GM18499 (cell line): ENCODE measurements around the gene PTGFRN.
"Not testable (repeated sequence)": the region's sequence is repeated elsewhere in the genome, so short reads cannot be mapped to it uniquely, and the experiment has no call there.

Experiments
- ATAC-seq: cut with Tn5 transposase; IDR thresholded peaks from one replicate; pipeline ENCODE4 v1.9.1; 2021; ENCODE audit warnings: moderate number of reproducible peaks; ENCODE audit not compliant: insufficient read depth, unreplicated experiment

Gene PTGFRN

GRCh38 chr1:116958977-116959376, 49.3 kb downstream of the PTGFRN start:
- no peak for ATAC-seq

- no peak for ATAC-seq
These were observed 51.9 kb downstream of the PTGFRN start for GRCh38 chr1:116961606-116962005.

DNA sequence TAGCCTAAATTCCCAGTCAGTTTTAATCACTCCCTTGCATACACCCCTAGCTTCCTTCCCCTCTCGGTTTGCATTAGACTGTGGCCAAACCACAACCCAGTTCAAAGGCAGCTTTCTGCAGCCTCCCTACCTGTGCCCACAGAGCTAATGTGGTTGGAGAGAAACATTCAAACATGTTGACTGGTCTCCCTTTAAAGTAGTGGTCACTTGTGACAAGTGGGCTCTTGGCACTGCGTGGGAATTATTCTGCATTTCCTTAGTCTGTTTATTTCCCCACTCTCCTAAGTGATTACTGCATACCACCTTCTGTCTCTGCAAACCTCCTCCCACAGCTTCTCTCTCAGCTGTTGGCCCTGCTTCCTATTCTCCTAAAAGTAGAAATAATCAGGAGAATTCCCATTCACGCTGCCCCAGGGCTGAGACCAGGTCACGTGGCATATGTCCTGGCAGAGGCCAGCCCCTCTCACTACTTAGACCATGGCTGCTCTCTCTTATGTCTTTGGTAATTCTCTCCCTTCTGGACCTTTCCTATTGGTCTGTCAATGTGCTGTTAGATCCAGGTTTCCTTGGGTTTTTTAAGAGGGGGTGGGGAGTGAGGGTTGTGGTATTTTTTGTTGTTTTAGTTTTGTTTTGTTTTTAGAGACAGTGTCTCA, 53.4 kb downstream of the PTGFRN start:
- no peak for ATAC-seq

- ATAC-seq, result no peak
These were observed 57.1 kb downstream of the PTGFRN start for GRCh38 chr1:116966791-116967190.

GRCh38 chr1:116968724-116969123, 59.0 kb downstream of the PTGFRN start:
- ATAC-seq, result no peak

DNA sequence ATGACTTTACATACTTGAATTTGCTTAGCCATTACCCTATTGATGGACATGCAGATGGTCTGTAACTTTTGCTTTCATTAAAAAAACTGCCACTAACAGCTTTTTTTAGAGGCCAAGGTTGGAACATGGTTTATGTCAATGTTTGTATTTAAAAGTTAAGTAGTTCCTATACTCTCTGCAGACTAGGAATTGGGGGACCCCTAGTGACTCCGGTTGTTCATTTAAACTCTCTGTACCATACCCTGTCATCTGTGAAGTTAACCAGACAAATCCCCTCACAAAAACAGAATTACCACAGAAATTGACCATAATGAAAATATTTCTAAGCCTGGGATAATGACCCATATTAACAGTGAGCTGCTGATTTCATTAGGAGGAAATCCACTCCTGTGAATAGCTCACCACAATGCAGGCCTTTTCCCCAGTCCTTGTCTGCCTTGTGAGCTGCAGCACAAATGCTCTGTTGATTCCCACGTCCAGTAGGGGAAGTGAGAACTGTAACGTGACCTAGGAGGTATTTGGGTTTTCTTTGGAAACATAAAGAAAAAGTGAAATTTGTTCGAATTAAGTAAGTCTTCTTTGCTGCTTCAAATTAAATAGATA, 61.6 kb downstream of the PTGFRN start:
- ATAC-seq, result no peak

GRCh38 chr1:116971965-116972673, 62.4 kb downstream of the PTGFRN start:
- ATAC-seq, result no peak

DNA sequence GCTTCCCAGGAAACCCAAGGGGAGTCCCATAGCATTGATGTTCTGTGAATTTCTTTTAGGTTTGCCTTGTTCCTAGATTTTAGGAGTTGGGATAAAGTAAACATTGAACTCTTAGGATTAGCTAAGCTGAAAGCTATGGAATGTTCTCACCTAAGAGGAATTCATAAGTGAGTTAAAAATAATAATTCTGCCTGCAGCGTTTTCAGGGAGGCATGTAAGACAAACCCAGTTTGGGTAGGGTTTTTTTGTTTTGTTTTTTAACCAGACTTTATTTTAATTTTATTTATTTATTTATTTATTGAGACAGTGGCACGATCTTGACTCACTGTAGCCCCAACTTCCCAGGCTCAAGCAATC, 62.9 kb downstream of the PTGFRN start:
- ATAC-seq, result no peak

DNA sequence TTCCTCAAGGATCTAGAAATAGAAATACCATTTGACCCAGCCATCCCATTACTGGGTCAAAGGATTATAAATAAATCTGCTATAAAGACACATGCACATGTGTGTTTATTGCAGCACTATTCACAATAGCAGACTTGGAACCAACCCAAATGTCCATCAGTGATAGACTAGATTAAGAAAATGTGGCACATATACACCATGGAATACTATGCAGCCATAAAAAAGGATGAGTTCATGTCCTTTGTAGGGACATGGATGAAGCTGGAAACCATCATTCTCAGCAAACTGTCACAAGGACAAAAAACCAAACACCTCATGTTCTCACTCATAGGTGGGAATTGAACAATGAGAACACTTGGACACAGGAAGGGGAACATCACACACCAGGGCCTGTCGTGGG, 70.6 kb downstream of the PTGFRN start:
- not testable (repeated sequence) for ATAC-seq

GRCh38 chr1:116981521-116982037, 71.9 kb downstream of the PTGFRN start:
- no peak for ATAC-seq

DNA sequence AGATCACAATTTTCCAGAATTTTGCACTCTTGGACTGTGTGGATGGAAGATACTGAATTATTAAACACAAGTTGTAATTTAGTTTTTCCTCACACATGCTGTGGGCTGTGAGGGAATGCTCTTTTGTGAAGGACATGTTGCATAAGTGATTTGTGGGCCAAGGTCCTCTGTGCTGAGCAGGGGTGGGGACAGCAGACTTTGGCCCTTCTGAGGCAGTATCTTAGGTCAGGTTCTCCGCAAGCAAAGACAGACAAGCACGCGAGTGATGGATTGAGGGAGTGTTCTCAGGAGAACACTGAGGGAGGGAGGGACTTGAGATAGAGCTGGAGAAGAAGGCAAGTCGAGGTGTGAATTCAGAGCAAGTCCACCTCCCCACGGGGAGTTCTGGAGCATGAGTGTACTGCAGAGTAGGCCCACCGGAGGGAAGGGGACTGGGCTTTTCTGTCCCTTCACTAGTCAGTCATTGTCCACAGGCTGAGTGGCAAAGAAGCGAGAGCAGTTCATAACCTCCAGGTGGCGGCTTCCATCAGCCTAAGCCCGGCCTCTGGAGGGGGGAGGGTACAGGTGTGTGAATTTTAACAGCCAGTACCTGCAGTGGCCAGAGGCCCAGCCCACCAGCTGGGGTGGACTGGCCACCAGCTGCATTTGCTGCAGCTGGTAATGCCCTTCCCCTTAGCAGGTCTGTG, 72.7 kb downstream of the PTGFRN start:
- ATAC-seq, result no peak

DNA sequence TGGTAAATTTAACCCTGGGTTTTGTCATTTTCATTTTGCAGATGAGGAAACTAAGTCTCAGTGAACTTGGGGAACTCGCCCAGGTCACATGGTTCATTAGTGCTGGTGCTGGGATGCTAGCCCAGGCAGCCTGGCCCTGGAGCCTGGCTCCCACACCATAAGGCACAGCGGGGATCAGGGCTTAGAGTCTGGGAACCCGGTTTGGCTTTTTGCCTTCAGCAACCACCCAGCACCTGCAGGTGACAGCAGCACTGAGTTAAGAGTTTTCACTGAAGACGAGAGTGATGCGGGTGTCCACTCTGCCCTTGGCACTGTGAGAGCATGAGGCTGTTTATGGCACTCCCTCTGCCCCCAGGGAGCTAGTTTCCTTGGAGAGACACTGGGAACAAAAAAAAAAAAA, 73.4 kb downstream of the PTGFRN start:
- ATAC-seq, result no peak

DNA sequence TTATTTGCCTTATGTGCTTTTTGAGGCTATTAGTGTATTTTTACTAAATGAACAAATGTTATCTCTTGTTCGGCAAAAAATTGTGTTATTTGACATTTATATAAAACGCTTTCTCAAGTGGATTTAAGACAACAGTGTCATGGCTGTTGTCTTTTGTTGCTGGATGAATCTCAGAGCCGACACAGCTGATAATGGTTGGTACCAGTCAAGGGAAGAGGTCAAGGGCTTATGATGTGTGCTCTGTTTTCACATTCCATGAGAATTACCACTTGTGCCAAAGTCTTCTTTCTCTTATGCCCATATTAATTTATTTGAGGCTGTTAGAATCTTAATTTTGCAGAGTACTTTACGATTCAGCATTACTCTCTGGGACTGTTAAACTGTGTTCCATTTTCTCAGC, 74.0 kb downstream of the PTGFRN start:
- no peak for ATAC-seq

GRCh38 chr1:116984406-116985160, 74.9 kb downstream of the PTGFRN start:
- ATAC-seq, result no peak

GRCh38 chr1:116986421-116987255, 76.9 kb downstream of the PTGFRN start:
- ATAC-seq, result no peak

DNA sequence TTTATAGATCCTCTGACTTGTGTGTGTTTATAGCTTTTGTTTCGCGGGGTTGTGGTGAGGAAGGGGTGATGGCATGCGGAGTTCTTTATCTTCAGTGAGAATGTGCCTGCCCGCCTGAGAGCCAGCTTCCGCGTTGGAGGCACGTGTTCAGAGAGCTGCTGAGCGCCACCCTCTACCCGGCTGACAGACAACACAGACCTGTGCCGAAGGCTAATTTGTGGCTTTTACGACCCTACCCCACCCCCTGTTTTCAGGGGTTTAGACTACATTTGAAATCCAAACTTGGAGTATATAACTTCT, 77.5 kb downstream of the PTGFRN start:
- ATAC-seq, result no peak

GRCh38 chr1:116988248-116988647, 78.5 kb downstream of the PTGFRN start:
- ATAC-seq, result no peak

DNA sequence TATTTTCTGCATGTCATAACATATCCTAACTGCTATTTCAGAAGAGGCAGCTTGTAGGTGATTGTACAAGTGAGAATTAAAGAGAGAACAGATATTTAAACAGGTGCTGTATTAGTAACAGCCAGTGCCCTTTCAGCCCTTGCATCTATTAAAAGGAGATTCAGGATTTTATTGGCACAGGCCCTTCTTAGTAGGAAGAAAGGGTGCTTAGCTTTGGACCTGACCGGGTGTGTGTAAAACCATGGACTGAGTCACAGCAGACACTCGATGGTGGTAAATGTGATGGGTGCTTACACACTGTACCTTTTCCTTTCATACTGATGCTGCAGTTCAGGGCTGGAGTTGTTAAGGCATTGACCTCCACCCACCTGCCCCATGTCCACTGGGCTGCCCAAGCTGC, 79.2 kb downstream of the PTGFRN start:
- no peak for ATAC-seq

GRCh38 chr1:116989835-116990234, 80.1 kb downstream of the PTGFRN start:
- no peak for ATAC-seq
